NAMALWA (cell line): ENCODE measurements around the gene CARD9.
A peak's percentile ranks its signal among the peaks of the same experiment; 100 is the strongest.

ENCODE experiments used
- DNase-seq: peaks from one replicate; pipeline ENCODE4 v3.0.0-alpha.2; 2015; ENCODE audit warnings: low spot score

CARD9 gene

GRCh38 chr9:136347472-136348256 lies 25.8 kb downstream of the CARD9 start:
- DNase-seq, result no peak

DNA sequence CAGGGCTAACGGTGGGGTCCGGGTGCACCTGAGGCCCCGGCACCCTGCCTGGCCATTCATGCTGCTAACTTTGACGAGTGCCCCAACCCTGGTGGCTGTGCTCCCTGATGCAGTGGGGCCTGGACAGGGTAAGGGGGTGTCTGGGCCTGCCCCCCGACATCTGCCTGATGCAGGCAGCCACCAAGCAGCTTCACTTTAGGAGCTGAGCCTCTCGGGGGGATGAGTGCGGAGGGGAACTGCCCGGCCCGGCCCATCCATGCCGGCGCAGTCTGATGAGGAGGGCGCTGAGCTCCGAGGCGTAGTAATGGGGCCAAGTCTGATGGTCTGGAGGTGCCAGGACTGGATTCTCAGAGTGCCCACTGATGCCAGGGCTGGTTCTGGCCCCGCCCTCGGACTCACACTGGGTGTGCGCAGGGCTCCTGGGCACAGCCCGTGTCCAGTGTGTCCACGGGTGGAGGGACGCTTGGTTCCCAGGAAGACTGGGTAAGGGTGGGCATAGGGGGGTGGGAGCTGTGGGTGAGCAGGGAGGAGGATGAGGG lies 26.5 kb downstream of the CARD9 start:
- no peak for DNase-seq

DNA sequence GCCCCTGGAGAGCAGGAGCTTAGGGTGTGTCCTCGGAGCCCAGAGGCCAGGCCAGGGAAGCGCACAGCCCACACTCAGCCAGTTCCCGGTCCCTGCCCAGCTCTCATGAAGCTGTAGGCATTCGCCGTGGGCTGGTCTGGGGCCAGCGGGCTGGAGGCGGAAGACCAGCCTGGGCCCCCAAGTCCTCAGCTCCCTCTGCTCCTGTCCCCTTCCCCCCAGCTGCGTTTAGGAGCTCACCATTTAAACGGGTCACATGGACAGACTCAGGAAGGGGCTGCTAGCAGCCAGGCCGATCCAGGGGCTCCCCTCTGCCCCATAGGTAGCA lies 27.4 kb downstream of the CARD9 start:
- no peak for DNase-seq

DNA sequence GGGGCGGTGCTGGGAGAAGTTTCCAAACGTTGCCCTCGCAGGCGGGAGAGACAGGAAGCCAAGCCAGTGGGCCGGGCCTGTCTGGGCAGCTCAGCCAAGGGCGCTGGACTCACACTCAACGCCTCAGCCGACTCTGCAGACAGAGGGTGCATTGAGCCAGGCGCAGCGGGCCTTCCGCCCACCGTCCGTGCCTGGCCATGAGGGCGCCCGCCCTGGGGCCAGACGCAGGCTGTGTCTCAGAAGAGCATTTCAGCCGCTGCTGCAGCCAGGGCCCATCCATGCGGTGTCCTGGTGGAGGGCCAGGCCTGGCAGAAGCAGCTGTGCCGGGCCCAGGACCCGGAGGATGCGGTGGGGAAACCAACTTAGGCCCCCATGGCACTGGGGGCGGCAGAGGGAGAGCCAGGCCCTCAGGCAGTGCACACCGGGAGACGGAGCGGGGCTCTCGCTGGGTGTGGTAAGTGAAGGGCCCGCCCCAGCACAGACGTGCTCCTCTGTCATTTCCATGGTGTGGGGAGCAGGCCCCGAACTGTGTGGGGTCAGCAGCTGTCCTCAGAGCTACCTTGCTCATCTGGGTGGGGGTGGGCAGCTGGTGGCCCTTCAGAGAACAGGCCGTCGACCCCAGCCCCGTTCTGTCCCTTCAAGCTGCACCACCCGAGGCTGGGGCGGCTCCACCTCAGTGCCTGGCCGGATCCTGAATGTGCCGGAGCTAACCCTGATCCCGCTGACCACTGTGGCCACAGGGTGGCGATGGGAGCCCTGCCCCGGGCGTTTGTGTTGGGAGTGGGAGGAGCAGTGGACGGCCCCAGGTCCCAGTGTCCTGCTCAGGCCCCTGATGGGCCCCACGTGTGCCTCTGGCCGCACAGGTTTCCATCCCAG lies 27.9 kb downstream of the CARD9 start:
- no peak for DNase-seq

GRCh38 chr9:136344544-136345280 lies 28.8 kb downstream of the CARD9 start:
- no peak for DNase-seq

GRCh38 chr9:136343884-136344269 lies 29.6 kb downstream of the CARD9 start:
- DNase-seq, result no peak

DNA sequence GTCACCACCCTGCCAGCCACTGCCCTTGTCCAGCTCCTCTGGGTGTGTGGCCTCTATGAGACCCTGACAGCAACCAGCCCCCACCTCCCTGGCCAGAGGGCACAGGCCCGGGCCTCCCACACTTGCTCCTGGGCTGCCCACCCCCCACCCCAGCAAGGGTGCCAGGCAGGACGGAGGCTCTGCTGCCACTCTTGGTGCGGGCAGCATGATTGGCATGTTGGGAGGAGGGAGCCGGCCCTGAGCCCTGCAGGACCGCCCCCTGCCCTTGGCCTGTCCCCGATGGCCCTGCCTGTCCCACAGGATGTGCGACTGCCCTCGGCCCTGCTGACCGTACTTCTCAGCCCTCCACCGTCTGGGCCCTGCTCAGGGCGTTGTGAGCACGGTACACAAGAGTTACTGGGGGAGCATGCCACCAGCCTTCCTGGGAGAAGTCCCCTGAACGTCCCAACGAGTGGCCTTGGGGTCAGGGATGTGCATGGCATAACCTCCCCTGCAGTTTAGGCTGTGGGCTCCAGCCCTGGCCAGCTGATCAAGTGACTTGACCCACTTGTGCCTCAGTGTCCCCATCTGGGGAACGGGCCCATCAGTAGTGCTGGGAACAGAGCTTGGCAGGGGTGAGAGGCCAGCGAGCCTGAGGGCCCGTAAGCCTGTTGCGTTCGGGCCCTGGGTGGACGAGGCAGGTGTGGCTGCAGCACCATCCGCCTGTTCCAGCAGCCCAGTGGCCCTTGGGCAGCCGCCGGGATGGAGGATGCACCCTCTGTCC lies 30.2 kb downstream of the CARD9 start:
- DNase-seq, result no peak

DNA sequence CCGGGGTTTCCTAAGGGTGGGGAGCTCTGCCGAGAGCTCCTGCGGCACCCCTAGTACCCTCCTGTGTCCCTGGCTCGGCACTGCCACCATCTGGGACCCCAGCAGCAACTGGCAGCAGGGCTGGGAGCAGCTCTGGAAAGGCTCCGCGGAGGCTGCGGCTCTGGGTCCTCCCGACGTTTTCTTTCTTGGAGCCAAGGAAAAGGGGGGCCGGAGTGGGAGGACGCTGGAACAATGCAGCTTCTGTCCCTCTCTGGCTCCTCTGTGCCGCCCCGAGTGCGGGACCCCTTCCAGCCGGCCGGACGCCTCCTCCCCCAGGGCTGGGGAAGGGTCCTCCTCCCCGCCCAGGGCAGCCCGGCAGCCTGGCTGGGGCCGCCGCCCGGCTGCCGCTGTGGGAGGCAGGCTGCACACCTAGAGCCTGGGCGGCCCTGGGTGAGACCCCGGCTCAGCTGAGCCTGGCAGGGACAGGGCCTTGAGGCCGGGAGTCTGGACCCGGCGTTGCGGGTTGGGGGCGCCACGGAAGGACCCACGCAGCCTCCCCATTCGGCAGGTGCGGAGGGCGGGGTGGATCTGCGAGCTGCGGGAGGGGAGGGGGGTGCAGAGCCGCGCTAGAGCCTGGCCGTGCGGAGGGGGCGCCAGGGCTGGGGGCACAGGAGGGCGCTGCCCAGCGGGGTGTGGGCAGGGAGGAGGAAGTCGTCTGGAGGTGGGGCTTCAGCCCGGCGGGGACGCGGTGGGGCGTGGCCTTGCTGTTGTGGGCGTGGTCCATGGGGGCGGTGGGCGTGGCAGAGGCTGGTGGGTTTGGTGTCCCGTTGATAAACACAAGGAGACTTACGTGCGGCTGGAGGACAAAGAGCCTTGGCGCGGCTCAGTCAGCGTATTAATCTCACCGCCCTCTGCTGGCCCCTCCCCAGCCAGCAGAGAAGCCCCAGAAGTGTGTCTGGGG lies 31.0 kb downstream of the CARD9 start:
- DNase-seq, result peak; percentile 88

- no peak for DNase-seq
These were observed 31.7 kb downstream of the CARD9 start for GRCh38 chr9:136341769-136342168.

DNA sequence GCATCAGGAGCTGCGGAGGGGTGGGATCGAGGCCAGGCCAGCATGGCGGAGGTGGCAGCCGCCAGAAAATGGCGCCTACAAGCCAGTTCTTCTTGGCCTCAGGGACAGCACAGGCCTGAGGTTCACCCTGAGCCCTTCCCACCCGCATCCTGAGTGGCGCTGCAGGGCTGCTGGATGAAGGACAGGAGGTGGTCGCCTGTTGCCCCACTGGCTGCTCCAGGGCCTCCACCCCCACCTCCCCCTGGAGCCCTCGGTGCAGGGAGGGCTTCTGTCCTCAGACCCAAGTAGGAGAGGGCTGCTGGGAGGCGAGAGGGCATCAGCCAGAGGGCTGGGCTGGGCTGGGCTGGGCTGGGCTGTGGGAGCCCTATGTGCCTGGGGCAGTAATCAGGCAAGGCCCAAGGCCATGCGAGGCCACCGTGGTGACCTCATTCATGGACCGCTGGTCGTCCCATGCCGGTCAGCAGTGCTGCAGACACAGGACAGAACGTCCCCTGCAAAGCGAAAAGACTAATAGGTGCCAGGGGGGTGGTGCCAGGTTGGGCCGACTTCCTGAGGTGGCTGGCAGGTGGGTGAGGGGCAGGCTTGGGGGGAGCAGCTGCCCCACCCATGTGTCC lies 32.3 kb downstream of the CARD9 start:
- no peak for DNase-seq

- no peak for DNase-seq
These were observed 33.0 kb downstream of the CARD9 start for GRCh38 chr9:136340356-136341041.

- DNase-seq, result no peak
These were observed 33.5 kb downstream of the CARD9 start for GRCh38 chr9:136339958-136340310.

GRCh38 chr9:136339173-136339957 lies 34.1 kb downstream of the CARD9 start:
- peak; percentile 77 for DNase-seq

GRCh38 chr9:136338511-136338910 lies 35.0 kb downstream of the CARD9 start:
- DNase-seq, result no peak

DNA sequence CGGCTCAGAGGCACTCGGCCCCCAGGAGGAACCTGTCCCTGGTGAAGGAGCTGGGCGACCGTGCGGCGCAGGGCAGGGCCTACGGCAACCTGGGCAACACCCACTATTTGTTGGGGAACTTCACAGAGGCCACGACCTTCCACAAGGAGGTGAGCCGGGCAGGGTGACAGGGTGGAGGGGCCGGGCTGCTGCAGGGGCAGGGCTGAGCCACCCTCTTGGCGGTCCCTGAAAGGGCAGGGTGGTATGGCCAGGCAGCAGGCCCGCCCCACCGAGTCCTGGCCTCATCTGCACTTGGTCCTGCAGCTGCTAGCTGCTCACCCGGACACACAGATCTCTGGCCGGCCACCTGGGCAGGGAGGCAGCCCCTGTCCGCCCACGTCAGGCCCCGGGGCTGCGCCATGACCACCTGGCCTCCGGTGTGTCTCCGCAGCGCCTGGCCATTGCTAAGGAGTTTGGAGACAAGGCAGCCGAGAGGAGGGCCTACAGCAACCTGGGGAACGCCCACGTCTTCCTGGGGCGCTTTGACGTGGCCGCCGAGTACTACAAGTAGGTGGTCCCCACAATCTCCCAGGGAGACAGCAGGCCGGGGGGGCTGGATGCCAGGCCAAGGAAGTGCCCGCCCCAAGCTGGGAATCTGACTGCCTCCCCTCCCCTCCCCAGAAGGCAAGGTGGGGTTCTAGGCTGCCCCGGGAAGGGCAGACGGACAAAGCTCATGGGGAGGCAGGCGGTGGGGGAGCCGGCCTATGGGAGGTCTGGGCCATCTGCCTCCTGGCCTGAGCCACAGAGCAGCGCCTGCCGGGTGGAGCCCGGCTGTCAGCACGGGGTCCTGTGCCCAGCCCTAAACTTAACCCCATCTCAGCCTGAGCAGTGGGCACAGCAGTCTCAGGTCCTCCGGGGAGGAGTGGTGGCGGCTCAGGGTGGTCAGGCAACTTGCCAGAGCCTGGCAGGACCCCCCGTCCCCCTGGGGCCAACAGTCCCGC lies 35.8 kb downstream of the CARD9 start:
- no peak for DNase-seq

DNA sequence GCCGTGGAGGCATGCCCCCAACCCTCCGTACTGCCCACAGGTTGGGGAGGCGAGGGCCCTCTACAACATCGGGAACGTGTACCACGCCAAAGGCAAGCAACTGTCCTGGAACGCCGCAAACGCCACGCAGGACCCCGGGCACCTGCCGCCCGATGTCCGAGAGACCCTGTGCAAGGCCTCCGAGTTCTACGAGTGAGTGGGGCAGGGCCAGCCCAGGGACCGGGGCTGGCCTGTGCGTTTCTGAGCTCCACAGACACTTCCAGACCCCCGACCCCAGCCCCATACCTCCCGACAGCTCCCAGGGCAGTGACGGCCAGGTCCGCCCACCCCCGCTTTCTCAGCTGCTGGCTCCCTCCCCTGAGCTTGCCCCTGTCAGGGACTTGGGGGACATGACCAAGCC lies 36.6 kb downstream of the CARD9 start:
- DNase-seq, result no peak

DNA sequence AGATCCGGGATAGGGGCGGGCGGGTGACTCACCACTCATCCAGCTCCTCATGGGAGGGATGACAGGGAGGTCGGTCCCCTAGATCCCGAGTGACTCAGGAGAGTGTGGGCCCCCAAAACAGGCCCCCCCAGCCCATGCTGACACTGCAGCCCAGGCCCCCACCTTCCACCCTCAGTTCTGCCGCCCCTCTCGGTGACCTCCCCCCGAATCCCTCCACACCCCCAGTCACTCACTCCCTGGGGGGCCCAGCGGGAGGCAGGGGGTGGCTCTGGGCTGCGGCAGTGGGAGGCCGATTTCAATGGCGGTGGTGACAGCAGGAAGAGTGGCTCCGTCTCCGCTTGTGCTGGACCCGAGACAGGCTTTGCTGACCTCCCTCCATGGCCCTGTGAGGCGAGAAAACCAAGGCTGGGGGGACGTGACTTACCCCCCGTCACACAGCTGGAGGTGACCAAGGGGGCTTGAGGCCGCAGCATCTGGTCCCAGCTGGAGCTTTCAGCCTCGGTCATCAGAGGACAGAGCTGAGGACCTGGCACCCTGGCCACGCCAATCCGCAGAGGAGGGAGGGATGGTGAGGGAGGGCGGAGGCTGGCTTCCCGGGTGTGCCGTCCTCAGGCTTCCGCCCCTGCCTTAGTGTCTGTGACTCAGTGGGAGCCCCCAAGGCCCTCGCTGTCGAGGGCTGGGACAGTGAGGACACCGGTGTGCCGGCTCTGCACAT lies 37.2 kb downstream of the CARD9 start:
- no peak for DNase-seq
